Hypothalamus (tissue), 51 donors: ENCODE results near the gene SPRR1B.
"Not testable (repeated sequence)": the region's sequence is repeated elsewhere in the genome, so short reads cannot be mapped to it uniquely, and the experiment has no call there.

Experiments used
- DNase-seq, 51 donors: peaks; one replicate each; lab custom pipeline; 2025; lab: John Stamatoyannopoulos, UW

Gene SPRR1B

GRCh38 chr1:153035211-153035610, 4.2 kb downstream of the SPRR1B start:
- DNase-seq: no peak

- no peak for DNase-seq
Observed at GRCh38 chr1:153040950-153041631, 10.1 kb downstream of the SPRR1B start, which contains the start of gene SPRR2D. TSS of gene SPRR2D (minus strand) at chr1:153041120. CDS start at chr1:153040346, 774 bp downstream.

GRCh38 chr1:153049211-153049610, 18.2 kb downstream of the SPRR1B start:
- no peak for DNase-seq

- not testable (repeated sequence) for DNase-seq
Observed at GRCh38 chr1:153056111-153056510, 25.1 kb downstream of the SPRR1B start.

- DNase-seq: no peak
Observed at GRCh38 chr1:153057375-153057774, 26.4 kb downstream of the SPRR1B start, which contains the start of gene SPRR2A. TSS of gene SPRR2A (minus strand) at chr1:153057512. CDS start at chr1:153056735, 777 bp downstream.

GRCh38 chr1:153058154-153058553, 27.2 kb downstream of the SPRR1B start:
- no peak for DNase-seq

- no peak for DNase-seq
Observed at GRCh38 chr1:153058826-153059784, 28.1 kb downstream of the SPRR1B start.

- no peak for DNase-seq
Observed at GRCh38 chr1:153070243-153070642, 39.2 kb downstream of the SPRR1B start.

GRCh38 chr1:153071511-153071910, 40.5 kb downstream of the SPRR1B start, which contains the start of gene SPRR2B:
TSS of gene SPRR2B (minus strand) at chr1:153071611. CDS start at chr1:153070839, 772 bp downstream.
- DNase-seq: no peak

GRCh38 chr1:153072806-153073726, 42.1 kb downstream of the SPRR1B start:
- no peak for DNase-seq

- no peak for DNase-seq
Observed at GRCh38 chr1:153081736-153082135, 50.7 kb downstream of the SPRR1B start.
